GM12892 (cell line): ENCODE results near the gene DRGX.

ENCODE experiments used
- POLR2A ChIP-seq: IDR thresholded peaks from 2 replicates; pipeline ENCODE4 v1.6.1; 2011; ENCODE audit warnings: low read depth, low read length, control low read depth
- TAF1 ChIP-seq: IDR thresholded peaks from 2 replicates; pipeline ENCODE4 v1.6.1; 2011; ENCODE audit warnings: low read depth, mild to moderate bottlenecking, control low read depth, low read length, borderline replicate concordance

DNA sequence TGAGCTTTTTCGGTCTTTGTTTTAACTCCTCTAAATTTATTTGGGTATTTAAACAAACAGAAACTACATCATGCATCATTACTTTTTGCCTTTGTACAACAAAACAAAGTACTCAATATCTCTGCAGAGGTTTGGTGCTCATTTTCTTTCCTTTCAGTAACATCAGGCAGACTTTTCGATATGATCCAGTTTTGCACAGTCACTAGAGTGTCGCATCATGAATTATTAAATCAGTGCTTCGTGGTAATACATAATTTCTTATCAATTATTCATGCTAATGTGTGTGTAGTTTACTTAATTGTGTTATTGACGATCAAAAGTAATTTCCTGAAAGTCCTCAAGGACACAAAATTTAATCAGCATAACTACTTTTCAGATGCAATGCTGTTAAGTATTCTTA is 31.8 kb downstream of the DRGX start:
- no peak for TF ChIP-seq POLR2A
- TF ChIP-seq TAF1 = no peak
